ENCODE data around the gene CNTNAP2.

Gene CNTNAP2

DNA sequence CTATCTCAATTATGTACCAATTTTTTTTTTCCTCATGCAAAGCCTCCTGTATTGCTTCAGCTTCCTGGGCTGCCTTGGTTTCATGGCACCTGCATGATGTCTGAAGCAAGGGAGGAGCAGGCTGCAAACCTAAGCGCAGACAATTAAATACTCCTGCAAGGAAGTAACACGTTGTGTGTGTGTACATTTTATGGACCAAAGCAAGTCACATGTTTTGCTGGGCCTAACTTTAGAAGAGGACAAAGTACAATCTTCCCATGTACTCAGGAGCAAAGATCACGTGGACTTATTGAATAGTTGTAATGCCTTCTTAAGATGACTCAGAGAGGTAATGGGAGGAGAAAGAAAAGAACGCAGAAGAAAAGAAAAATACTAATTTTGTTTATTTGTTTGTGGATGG lies 1530.0 kb downstream of the CNTNAP2 start:
- Histone ChIP-seq H3K4me3 (ENCODE audit: low read length) (no peak overlapping the region), H3K36me3 (ENCODE audit: insufficient read depth, low read depth, low read length) (no peaks in the 10 kb centered on the region), H3K27me3 (ENCODE audit: insufficient read depth, low read length) (no peaks in the 10 kb centered on the region), H3K4me1 (ENCODE audit: insufficient read depth, low read length) (no peaks in the 10 kb centered on the region), H3K9ac (ENCODE audit: low read depth, low read length) (no peak overlapping the region), H3K27ac (ENCODE audit: low read length) (no peak overlapping the region), H3K9me3 (ENCODE audit: insufficient read depth, low read depth, low read length) (no peaks in the 10 kb centered on the region)

DNA sequence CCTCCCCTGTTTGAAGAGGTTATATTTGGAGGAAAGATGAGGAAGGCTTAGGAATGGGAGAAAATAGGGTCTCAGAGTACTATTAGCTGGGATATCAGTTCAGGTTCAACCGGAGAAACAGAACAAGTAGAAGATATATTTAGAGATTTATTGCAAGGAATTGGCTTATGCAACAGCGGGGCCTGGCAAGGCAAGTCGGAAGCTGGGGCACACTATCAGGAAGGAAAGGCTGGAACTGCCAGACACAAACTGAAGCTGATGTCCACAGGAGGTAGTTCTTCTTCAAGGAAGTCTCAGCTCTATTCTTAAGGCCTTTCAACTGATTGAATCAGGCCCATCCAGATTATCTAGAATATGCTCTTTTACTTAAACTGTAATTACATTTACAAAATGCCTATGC lies 1534.4 kb downstream of the CNTNAP2 start:
- H3K9me3 ChIP-seq (ENCODE audit: insufficient read depth, low read depth, low read length) = no peaks in the 10 kb centered on the region
- no peaks in the 10 kb centered on the region for H3K27me3 ChIP-seq (ENCODE audit: insufficient read depth, low read length)
- H3K9ac ChIP-seq (ENCODE audit: low read depth, low read length) = no peak overlapping the region
- H3K4me3 ChIP-seq (ENCODE audit: low read length) = no peak overlapping the region
- no peak overlapping the region for H3K27ac ChIP-seq (ENCODE audit: low read length)
- H3K36me3 ChIP-seq (ENCODE audit: insufficient read depth, low read depth, low read length) = no peaks in the 10 kb centered on the region
- peaks cover 15% of the 10 kb centered on the region; the same call in 1 of the 2 replicates for H3K4me1 ChIP-seq (ENCODE audit: insufficient read depth, low read length)

DNA sequence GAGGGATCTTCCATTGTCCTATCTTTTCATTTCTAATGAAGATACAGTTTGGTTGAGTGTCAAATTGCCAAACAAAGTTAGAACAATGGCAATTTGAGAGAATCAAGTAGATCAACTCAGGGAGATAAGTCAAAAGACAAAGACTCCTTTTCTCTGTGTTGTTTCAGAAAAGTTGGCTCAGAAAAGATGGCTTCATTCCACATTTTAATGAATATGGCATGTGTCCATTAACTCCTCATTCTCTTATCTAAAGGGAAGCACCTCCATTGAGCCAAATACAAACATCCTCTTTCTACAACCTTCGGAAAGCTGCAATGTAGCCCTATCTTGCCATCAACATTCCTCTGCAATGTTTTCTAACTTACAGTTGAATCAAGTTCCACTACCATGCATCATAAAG lies 1535.0 kb downstream of the CNTNAP2 start:
- no peaks in the 10 kb centered on the region for H3K27me3 ChIP-seq (ENCODE audit: insufficient read depth, low read length)

DNA sequence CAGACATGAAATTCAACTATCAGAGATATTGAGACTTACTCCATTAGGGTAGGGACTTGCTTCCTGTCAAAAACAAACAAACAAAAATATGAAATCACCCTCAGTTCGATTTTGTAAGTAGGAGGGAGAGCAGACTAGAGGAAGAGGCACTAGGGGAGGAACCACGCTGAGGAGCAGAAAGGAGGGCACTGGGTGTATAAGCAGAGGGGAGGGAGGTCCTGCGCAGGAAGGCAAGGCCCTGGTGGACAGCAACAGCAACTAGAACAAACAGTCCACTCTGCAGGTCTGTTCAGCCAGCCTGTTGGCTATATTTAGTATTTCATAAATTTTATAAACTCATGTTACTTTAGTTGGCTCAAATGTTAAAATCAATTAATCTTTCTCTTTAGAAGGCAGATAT lies 1536.9 kb downstream of the CNTNAP2 start:
- no peaks in the 10 kb centered on the region for H3K9me3 ChIP-seq (ENCODE audit: insufficient read depth, low read depth, low read length)
- no peak overlapping the region for H3K9ac ChIP-seq (ENCODE audit: low read depth, low read length)
- no peaks in the 10 kb centered on the region for H3K36me3 ChIP-seq (ENCODE audit: insufficient read depth, low read depth, low read length)
- peaks cover 18% of the 10 kb centered on the region; the same call in 1 of the 2 replicates for H3K4me1 ChIP-seq (ENCODE audit: insufficient read depth, low read length)
- no peak overlapping the region for H3K4me3 ChIP-seq (ENCODE audit: low read length)
- no peaks in the 10 kb centered on the region for H3K27me3 ChIP-seq (ENCODE audit: insufficient read depth, low read length)
- no peak overlapping the region for H3K27ac ChIP-seq (ENCODE audit: low read length)

More for the DNA sequence above, 1535.0 kb downstream of the CNTNAP2 start:
- Histone ChIP-seq H3K4me3 (ENCODE audit: low read length) (no peak overlapping the region), H3K27ac (ENCODE audit: low read length) (no peak overlapping the region), H3K9ac (ENCODE audit: low read depth, low read length) (no peak overlapping the region), H3K9me3 (ENCODE audit: insufficient read depth, low read depth, low read length) (no peaks in the 10 kb centered on the region), H3K36me3 (ENCODE audit: insufficient read depth, low read depth, low read length) (no peaks in the 10 kb centered on the region), H3K4me1 (ENCODE audit: insufficient read depth, low read length) (peaks cover 15% of the 10 kb centered on the region; the same call in 1 of the 2 replicates)

DNA sequence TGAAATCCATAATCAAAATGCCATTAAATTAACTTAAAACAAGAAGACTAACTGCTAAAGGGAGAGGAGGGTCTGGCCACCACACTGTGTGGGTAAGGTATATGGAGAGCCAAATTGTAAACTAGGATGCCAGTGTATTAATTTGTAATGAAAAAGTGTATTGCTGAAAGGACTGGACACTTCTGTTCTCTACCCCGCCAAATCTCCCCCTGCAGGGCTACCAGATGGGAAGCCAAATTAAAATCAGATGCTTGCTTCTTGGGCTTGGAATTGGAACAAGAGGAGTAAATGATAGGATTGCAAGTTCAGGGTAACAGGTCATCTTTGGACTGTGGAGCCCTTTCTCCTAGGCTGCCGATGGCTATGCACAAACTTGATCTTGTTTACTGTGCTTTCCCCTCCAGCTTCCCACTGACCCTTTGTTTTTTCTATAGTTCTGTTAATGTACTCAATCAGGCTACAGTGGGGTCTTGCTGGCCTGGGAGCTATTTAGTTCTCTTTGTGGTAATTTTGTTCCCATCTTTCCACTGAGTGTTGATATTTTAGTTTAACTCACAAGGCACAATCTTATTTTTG lies 1541.9 kb downstream of the CNTNAP2 start:
- H3K9me3 ChIP-seq (ENCODE audit: insufficient read depth, low read depth, low read length) = no peaks in the 10 kb centered on the region
- H3K4me3 ChIP-seq (ENCODE audit: low read length) = no peak overlapping the region
- peaks cover 25% of the 10 kb centered on the region; the same call in 1 of the 2 replicates for H3K4me1 ChIP-seq (ENCODE audit: insufficient read depth, low read length)
- H3K27me3 ChIP-seq (ENCODE audit: insufficient read depth, low read length) = no peaks in the 10 kb centered on the region
- peak overlapping the region; percentile 1 for H3K27ac ChIP-seq (ENCODE audit: low read length)
- H3K9ac ChIP-seq (ENCODE audit: low read depth, low read length) = no peak overlapping the region; the same call in 1 of the 2 replicates
- H3K36me3 ChIP-seq (ENCODE audit: insufficient read depth, low read depth, low read length) = no peaks in the 10 kb centered on the region

DNA sequence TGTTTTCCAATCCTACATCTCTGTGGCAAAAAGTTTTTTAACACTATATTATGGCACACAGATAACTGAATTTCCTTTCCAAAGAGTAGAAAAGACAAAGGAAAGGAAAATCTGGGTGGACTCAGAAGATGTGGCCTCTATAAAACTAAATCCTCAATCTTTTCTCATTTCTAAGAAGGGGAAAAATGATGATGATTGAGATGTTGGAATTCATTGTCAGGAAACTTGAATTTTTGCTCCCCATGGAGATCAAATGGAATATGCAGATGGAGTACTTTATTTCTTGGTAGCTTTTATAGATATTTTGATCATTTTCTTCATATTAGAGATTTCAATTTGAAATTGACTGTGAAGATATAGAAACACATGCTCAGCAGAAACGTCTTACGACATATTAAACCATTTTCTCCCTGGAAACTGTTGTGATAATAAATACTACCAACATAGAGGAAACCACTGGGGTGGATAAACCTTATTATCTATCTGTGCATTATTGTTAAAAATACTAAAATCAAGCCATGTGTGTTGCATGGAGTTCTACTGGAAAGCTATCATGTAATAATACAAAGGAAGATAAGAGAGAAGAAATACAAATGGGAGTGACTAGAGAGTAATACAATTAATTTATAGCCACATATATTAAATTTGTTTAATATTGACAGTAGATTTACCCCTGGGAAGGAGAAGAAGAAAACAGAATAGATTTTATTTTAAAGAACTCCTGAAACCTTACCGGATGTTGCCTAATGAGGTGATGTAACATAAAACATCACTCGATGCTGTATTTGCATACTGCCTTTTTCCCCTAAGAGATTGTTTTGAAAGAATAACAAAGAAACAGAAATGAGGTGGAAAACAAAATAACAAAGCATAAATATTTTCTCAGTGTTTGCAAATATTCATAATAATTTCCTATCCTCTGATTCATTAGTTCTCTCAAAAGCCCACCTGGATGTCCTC lies 1542.7 kb downstream of the CNTNAP2 start:
- H3K27me3 ChIP-seq (ENCODE audit: insufficient read depth, low read length) = no peaks in the 10 kb centered on the region
- H3K4me1 ChIP-seq (ENCODE audit: insufficient read depth, low read length) = peaks cover 17% of the 10 kb centered on the region; the same call in 1 of the 2 replicates
- no peaks in the 10 kb centered on the region for H3K36me3 ChIP-seq (ENCODE audit: insufficient read depth, low read depth, low read length)
- H3K9me3 ChIP-seq (ENCODE audit: insufficient read depth, low read depth, low read length) = no peaks in the 10 kb centered on the region
- H3K27ac ChIP-seq (ENCODE audit: low read length) = peak overlapping the region; percentile 1
- H3K4me3 ChIP-seq (ENCODE audit: low read length) = no peak overlapping the region
- H3K9ac ChIP-seq (ENCODE audit: low read depth, low read length) = no peak overlapping the region; the same call in 1 of the 2 replicates

DNA sequence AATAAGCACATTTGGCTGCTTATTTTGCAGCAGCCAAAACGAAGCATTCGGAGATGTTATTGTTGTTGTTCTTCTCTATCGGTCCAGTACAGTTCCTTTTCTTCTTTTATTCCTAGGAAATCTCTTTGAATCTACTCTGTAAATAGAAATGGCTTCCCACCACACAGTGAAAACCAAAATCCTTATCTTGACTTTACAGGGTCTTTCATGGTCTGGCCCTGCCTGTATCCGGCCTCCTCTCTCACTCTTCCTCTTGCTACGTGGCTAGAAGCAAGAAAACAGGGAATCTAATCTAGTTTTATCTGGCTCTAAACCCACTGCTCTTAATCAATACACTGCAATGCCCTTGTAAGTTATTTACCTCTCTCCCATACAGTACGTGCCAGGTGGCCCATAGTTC lies 1547.9 kb downstream of the CNTNAP2 start:
- peaks cover 2% of the 10 kb centered on the region; the same call in 1 of the 2 replicates for H3K4me1 ChIP-seq (ENCODE audit: insufficient read depth, low read length)
- H3K27me3 ChIP-seq (ENCODE audit: insufficient read depth, low read length) = no peaks in the 10 kb centered on the region
- no peak overlapping the region for H3K4me3 ChIP-seq (ENCODE audit: low read length)
- H3K27ac ChIP-seq (ENCODE audit: low read length) = no peak overlapping the region
- no peaks in the 10 kb centered on the region for H3K36me3 ChIP-seq (ENCODE audit: insufficient read depth, low read depth, low read length)
- no peak overlapping the region for H3K9ac ChIP-seq (ENCODE audit: low read depth, low read length)
- no peaks in the 10 kb centered on the region for H3K9me3 ChIP-seq (ENCODE audit: insufficient read depth, low read depth, low read length)

DNA sequence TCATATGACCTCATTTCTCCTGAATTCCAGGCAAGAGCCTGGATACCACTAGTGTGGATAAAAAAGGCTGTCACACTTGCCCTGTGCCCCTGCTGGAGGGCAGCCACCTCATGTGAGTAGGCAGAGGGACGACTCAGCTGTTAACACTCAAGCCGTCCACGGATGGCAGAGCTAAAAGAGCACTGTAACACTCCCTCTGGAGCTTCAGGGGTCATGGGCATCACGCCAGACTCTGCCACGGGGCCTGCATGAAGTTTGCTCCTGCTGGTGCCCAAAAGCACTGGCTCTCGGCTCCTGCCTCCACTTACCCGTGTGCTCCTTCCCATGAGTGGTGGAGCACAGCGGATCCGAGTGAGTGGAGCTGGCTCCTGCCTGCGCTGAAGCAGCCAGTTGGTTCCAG lies 1554.2 kb downstream of the CNTNAP2 start:
- no peak overlapping the region for H3K9ac ChIP-seq (ENCODE audit: low read depth, low read length)
- H3K27me3 ChIP-seq (ENCODE audit: insufficient read depth, low read length) = no peaks in the 10 kb centered on the region
- H3K9me3 ChIP-seq (ENCODE audit: insufficient read depth, low read depth, low read length) = no peaks in the 10 kb centered on the region
- no peaks in the 10 kb centered on the region for H3K4me1 ChIP-seq (ENCODE audit: insufficient read depth, low read length)
- H3K4me3 ChIP-seq (ENCODE audit: low read length) = no peak overlapping the region
- H3K36me3 ChIP-seq (ENCODE audit: insufficient read depth, low read depth, low read length) = no peaks in the 10 kb centered on the region
- no peak overlapping the region for H3K27ac ChIP-seq (ENCODE audit: low read length)

DNA sequence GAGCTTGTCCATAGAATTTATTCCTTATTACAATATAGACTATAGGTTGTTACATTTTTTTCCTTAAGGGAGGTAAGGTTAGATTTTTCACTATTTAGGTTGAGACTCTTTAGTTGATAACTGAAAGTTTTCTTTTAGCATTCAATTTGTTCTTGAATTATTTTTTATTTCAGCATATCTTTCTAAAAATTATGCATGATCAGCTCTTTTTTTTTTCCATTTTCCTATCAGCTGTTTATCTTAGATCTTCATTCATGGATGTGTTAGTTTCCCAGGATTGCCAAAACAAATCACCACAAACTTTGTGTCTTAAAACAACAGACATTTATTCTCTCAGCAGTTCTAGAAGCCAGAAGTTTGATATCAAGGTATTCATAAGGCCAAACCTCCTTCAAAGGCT lies 1558.1 kb downstream of the CNTNAP2 start:
- Histone ChIP-seq H3K27me3 (ENCODE audit: insufficient read depth, low read length) (no peaks in the 10 kb centered on the region), H3K4me1 (ENCODE audit: insufficient read depth, low read length) (no peaks in the 10 kb centered on the region), H3K27ac (ENCODE audit: low read length) (no peak overlapping the region), H3K36me3 (ENCODE audit: insufficient read depth, low read depth, low read length) (no peaks in the 10 kb centered on the region), H3K9ac (ENCODE audit: low read depth, low read length) (no peak overlapping the region), H3K4me3 (ENCODE audit: low read length) (no peak overlapping the region), H3K9me3 (ENCODE audit: insufficient read depth, low read depth, low read length) (no peaks in the 10 kb centered on the region)

DNA sequence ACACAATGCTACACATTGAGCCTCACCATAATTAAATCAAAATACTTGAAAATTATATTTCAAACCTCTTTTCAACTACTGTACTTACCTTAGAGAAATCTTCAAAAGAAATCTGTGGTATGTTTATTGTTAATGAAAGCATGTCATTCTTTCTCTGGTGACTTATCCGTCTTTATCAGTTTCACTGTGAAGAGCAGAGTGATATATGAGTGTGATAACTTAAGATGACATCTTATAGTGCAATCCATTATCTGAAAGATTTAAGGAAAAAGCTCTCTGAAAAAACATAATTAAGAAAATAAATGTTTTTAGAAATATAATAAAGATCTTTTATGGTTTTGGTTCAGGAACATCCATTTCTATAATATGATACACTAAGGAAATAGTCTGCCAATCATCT lies 1562.3 kb downstream of the CNTNAP2 start:
- H3K27ac ChIP-seq (ENCODE audit: low read length) = no peak overlapping the region
- H3K36me3 ChIP-seq (ENCODE audit: insufficient read depth, low read depth, low read length) = no peaks in the 10 kb centered on the region
- H3K9me3 ChIP-seq (ENCODE audit: insufficient read depth, low read depth, low read length) = no peaks in the 10 kb centered on the region
- H3K27me3 ChIP-seq (ENCODE audit: insufficient read depth, low read length) = no peaks in the 10 kb centered on the region
- no peak overlapping the region for H3K9ac ChIP-seq (ENCODE audit: low read depth, low read length)
- H3K4me1 ChIP-seq (ENCODE audit: insufficient read depth, low read length) = no peaks in the 10 kb centered on the region
- no peak overlapping the region for H3K4me3 ChIP-seq (ENCODE audit: low read length)

DNA sequence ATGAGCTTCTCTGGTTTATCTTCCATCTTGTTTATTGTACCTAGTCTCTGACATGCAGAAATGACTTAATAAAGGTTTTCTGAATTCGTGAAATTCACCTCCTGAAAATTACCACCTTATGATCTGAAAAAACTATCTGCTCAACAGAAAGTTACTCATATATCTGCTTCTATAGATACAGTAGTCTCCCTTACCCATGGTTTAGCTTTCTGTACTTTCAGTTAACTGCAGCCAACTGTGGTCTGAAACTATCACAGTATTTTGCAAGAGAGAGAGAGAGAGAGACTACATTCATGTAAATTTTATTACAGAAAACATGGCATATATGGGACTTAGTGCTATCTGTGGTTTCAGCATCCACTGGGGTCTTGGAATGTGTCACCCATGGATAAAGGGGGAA lies 1564.9 kb downstream of the CNTNAP2 start:
- Histone ChIP-seq H3K4me3 (ENCODE audit: low read length) (no peak overlapping the region), H3K27ac (ENCODE audit: low read length) (no peak overlapping the region), H3K9me3 (ENCODE audit: insufficient read depth, low read depth, low read length) (no peaks in the 10 kb centered on the region)

DNA sequence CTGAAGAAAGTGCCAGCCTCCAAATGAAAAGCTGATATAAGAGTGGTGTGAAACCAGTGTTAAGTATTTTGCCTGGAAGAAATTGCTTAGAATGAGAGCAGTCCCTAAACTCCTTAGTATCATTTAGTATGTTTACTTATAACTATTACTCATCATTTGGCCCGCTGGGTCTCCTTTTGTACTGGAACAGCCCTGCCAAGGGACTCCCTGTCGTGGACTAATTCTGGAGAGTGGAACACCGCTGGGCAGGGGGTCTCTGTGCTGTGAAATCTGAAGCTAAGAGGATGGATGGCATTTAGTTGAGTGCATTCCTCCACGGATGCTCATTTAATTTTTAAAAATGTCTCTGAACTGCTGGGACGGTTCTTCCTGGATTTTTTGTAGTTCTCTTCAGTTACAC lies 1584.1 kb downstream of the CNTNAP2 start:
- no peak overlapping the region for H3K9ac ChIP-seq (ENCODE audit: low read depth, low read length)

More for the DNA sequence above, 1564.9 kb downstream of the CNTNAP2 start:
- no peaks in the 10 kb centered on the region for H3K36me3 ChIP-seq (ENCODE audit: insufficient read depth, low read depth, low read length)
- H3K27me3 ChIP-seq (ENCODE audit: insufficient read depth, low read length) = no peaks in the 10 kb centered on the region
- H3K4me1 ChIP-seq (ENCODE audit: insufficient read depth, low read length) = no peaks in the 10 kb centered on the region
- no peak overlapping the region for H3K9ac ChIP-seq (ENCODE audit: low read depth, low read length)

More for the DNA sequence above, 1584.1 kb downstream of the CNTNAP2 start:
- Histone ChIP-seq H3K4me3 (ENCODE audit: low read length) (no peak overlapping the region), H3K4me1 (ENCODE audit: insufficient read depth, low read length) (no peaks in the 10 kb centered on the region), H3K36me3 (ENCODE audit: insufficient read depth, low read depth, low read length) (no peaks in the 10 kb centered on the region), H3K27me3 (ENCODE audit: insufficient read depth, low read length) (no peaks in the 10 kb centered on the region), H3K9me3 (ENCODE audit: insufficient read depth, low read depth, low read length) (no peaks in the 10 kb centered on the region), H3K27ac (ENCODE audit: low read length) (no peak overlapping the region)
